IPS-18a (cell line): ENCODE measurements around the gene CDC25B.

ENCODE experiments used
- H3K27ac ChIP-seq: one replicate; pipeline ENCODE4 v1.5.1; 2013; ENCODE audit warnings: low read length
- H3K27me3 ChIP-seq: one replicate; pipeline ENCODE4 v1.6.1; 2013; ENCODE audit warnings: mild to moderate bottlenecking, low read length; ENCODE audit not compliant: control insufficient read depth, insufficient read depth
- H3K36me3 ChIP-seq: one replicate; pipeline ENCODE4 v1.6.1; 2013; ENCODE audit warnings: low read depth, low read length; ENCODE audit not compliant: control insufficient read depth
- H3K4me1 ChIP-seq: one replicate; pipeline ENCODE4 v1.6.1; 2013; ENCODE audit warnings: low read depth, low read length; ENCODE audit not compliant: control insufficient read depth
- H3K4me3 ChIP-seq: one replicate; pipeline ENCODE4 v1.5.1; 2013; ENCODE audit warnings: low read length
- H3K9ac ChIP-seq: one replicate; pipeline ENCODE4 v1.6.1; 2013; ENCODE audit warnings: mild to moderate bottlenecking, low read length, moderate library complexity
- H3K9me3 ChIP-seq: one replicate; pipeline ENCODE4 v1.6.1; 2013; ENCODE audit warnings: low read depth, low read length; ENCODE audit not compliant: control insufficient read depth

CDC25B gene

GRCh38 chr20:3854462-3854871 is 58.4 kb downstream of the CDC25B start:
- no peaks in the 10 kb centered on the region for H3K27me3 ChIP-seq
- H3K36me3 ChIP-seq: peaks cover 4% of the 10 kb centered on the region
- H3K27ac ChIP-seq: no peak overlapping the region
- no peaks in the 10 kb centered on the region for H3K9me3 ChIP-seq
- H3K4me1 ChIP-seq: no peaks in the 10 kb centered on the region
- H3K4me3 ChIP-seq: no peak overlapping the region
- no peak overlapping the region for H3K9ac ChIP-seq
